ENCODE data around the gene FGFRL1. TPM values are rescaled to one million over a fixed set of nuclear protein-coding genes. Genes with fewer than 3 reads are reported as not detected.

Gene FGFRL1
- total and polyA plus RNA-seq, 2 of the 13 experiments (the other 11 are each of a cell fraction or from before 2014, with no cell fraction given) = 19.1 to 30.6 TPM

- 0 out of 2 replicates have a peak, but pooled peaks have one; percentile 46 for TF ChIP-seq ZBTB33 (CRISPR knock-in tag; IDR thresholded peaks at IDR 0.05)
- no peak for TF ChIP-seq ZIK1 (CRISPR knock-in tag; IDR thresholded peaks at IDR 0.05; ENCODE audit: borderline replicate concordance, low read depth)
- no peak for TF ChIP-seq ZFP91 (CRISPR knock-in tag; IDR thresholded peaks at IDR 0.05; ENCODE audit: borderline replicate concordance)
- TF ChIP-seq SP5 (CRISPR knock-in tag; IDR thresholded peaks at IDR 0.05; ENCODE audit: borderline replicate concordance, low read depth) = no peak
- no peak for TF ChIP-seq RXRA (CRISPR knock-in tag; IDR thresholded peaks at IDR 0.05)
- TF ChIP-seq NR1H2 (CRISPR knock-in tag; IDR thresholded peaks at IDR 0.05; ENCODE audit: borderline replicate concordance, low read depth) = no peak
- no peak for TF ChIP-seq ZNF281 (CRISPR knock-in tag; IDR thresholded peaks at IDR 0.05; ENCODE audit: borderline replicate concordance)
- TF ChIP-seq ZFP37 (CRISPR knock-in tag; IDR thresholded peaks at IDR 0.05; ENCODE audit: borderline replicate concordance) = 0 out of 2 replicates have a peak, but pooled peaks have one; percentile 3
- TF ChIP-seq ZBTB34 (CRISPR knock-in tag; IDR thresholded peaks at IDR 0.05) = no peak
- TF ChIP-seq ZFP41 (CRISPR knock-in tag; IDR thresholded peaks at IDR 0.05; ENCODE audit: borderline replicate concordance) = no peak
- TF ChIP-seq HNRNPH1 (optimal IDR thresholded peaks at IDR 0.05; ENCODE audit: low read depth, low read length) = no peak
- TF ChIP-seq JARID2 (CRISPR knock-in tag; IDR thresholded peaks at IDR 0.05; ENCODE audit: insufficient replicate concordance) = no peak
- no peak for TF ChIP-seq ADNP (CRISPR knock-in tag; IDR thresholded peaks at IDR 0.05)
- no peak for TF ChIP-seq SIN3A (IDR thresholded peaks at IDR 0.05; ENCODE audit: borderline replicate concordance, low read depth, low read length)
- peak; percentile 77 for TF ChIP-seq RBFOX2 (IDR thresholded peaks at IDR 0.05; ENCODE audit: low read depth, low read length)
Measured at GRCh38 chr4:991451-992296, 19.8 kb upstream of the FGFRL1 start (continued).

Data from HepG2 (cell line).